HCT116 (cell line): ENCODE results near the gene TRIOBP. TPM values are rescaled to one million over a fixed set of nuclear protein-coding genes. Genes with fewer than 3 reads are reported as not detected.

Experiments
- ATAC-seq: fragments of 200-7000 bp; cut with Tn5 transposase; 2 replicates; pipeline ENCODE4 v1.9.1; 2020; ENCODE audit warnings: mild to moderate bottlenecking, moderate library complexity
- BruUV-seq: library from RNA; stranded (reverse); fragments of 400-500 nt; replicated peaks from 2 replicates; lab custom pipeline; 2021; lab: Mats Ljungman, UMichigan
- CTCF ChIA-PET: fragments of 300-600 bp; sonication (Branson Sonifier 250); formaldehyde crosslinking; loops from one replicate; lab custom pipeline; 2021; ENCODE audit warnings: antibody characterized with exemption; lab: Charles Lee
- POLR2A ChIA-PET: fragments of 300-600, 350-600 bp; sonication (Branson Sonifier 250); formaldehyde crosslinking; loops from one replicate; lab custom pipeline; 2021; ENCODE audit warnings: antibody characterized with exemption; lab: Charles Lee
- RAD21 ChIA-PET, 2 experiments: fragments of 300-600 bp; sonication (Branson Sonifier 250); formaldehyde crosslinking; loops; one replicate each; lab custom pipeline; 2023; ENCODE audit warnings: low total read pairs in 2 of 2; ENCODE audit not compliant: uncharacterized antibody in 2 of 2, unreplicated experiment in 2 of 2, low non-redundant PET in 1 of 2; lab: Charles Lee
- DNase-seq: peaks from one replicate; pipeline ENCODE4 v3.0.0-alpha.2; 2010; ENCODE audit warnings: low read depth, low spot score
- H2AFZ ChIP-seq: fragments of 200-600 bp; shearing (Covaris generic), sonication (generic); 2 replicates; pipeline ENCODE4 v1.6.1; 2017; ENCODE audit warnings: low read depth, mixed run types, mixed read lengths, antibody characterized with exemption, low read length; ENCODE audit not compliant: poor library complexity, severe bottlenecking
- H3K27ac ChIP-seq: 2 replicates; pipeline ENCODE4 v1.5.1; 2012; ENCODE audit warnings: low read depth, low read length
- H3K27me3 ChIP-seq: fragments of 200-600 bp; sonication (generic); 2 replicates; pipeline ENCODE4 v1.6.1; 2016; ENCODE audit warnings: mixed run types, low read length, mixed read lengths; ENCODE audit not compliant: insufficient read depth
- H3K36me3 ChIP-seq, 2 experiments: fragments of 200-500 bp in 1 of 2; fragments of 200-600 bp in 1 of 2; sonication (Bioruptor generic) in 1 of 2; sonication (generic) in 1 of 2; 2 replicates each; pipeline versions ENCODE4 v1.5.1 to v1.6.1; 2014 to 2016; ENCODE audit warnings: low read length in 2 of 2, inconsistent platforms in 1 of 2, mixed read lengths in 1 of 2, mixed run types in 1 of 2; ENCODE audit not compliant: insufficient read depth in 2 of 2, control insufficient read depth in 1 of 2
- H3K4me1 ChIP-seq, 2 experiments: fragments of 200-600 bp in 1 of 2; sonication (generic) in 1 of 2; 2 replicates each; pipeline versions ENCODE4 v1.5.1 to v1.6.1; 2012 to 2017; ENCODE audit warnings: low read length in 2 of 2, inconsistent platforms in 1 of 2, mild to moderate bottlenecking in 1 of 2, mixed read lengths in 1 of 2, mixed run types in 1 of 2, moderate library complexity in 1 of 2; ENCODE audit not compliant: insufficient read depth in 2 of 2, control insufficient read depth in 1 of 2
- H3K4me2 ChIP-seq: fragments of 200-600 bp; sonication (generic); 2 replicates; pipeline ENCODE4 v1.6.1; 2017; ENCODE audit warnings: mixed run types, low read length, mixed read lengths
- H3K4me3 ChIP-seq, 2 experiments: fragments of 200-600 bp in 1 of 2; sonication (generic) in 1 of 2; replicated peaks in 1 of 2; 2 replicates each; pipeline ENCODE4 v1.5.1; 2011 to 2016; ENCODE audit warnings: low read length in 2 of 2, control low read depth in 1 of 2, low read depth in 1 of 2, mild to moderate bottlenecking in 1 of 2, mixed read lengths in 1 of 2, mixed run types in 1 of 2
- H3K79me2 ChIP-seq: fragments of 200-600 bp; sonication (generic); 2 replicates; pipeline ENCODE4 v1.6.1; 2017; ENCODE audit warnings: mild to moderate bottlenecking, mixed run types, low read length, moderate library complexity, mixed read lengths; ENCODE audit not compliant: insufficient read depth
- H3K9ac ChIP-seq: fragments of 200-600 bp; sonication (generic); 2 replicates; pipeline ENCODE4 v1.6.1; 2016; ENCODE audit warnings: low read length, mixed read lengths
- H3K9me2 ChIP-seq: fragments of 200-600 bp; sonication (generic), shearing (Covaris generic); 2 replicates; pipeline ENCODE4 v1.6.1; 2017; ENCODE audit warnings: mixed run types, mild to moderate bottlenecking, moderate library complexity; ENCODE audit not compliant: insufficient read depth
- H3K9me3 ChIP-seq, 2 experiments: fragments of 200-500 bp in 1 of 2; fragments of 200-600 bp in 1 of 2; sonication (Bioruptor generic) in 1 of 2; sonication (generic) in 1 of 2; 2 replicates each; pipeline ENCODE4 v1.6.1; 2014 to 2017; ENCODE audit warnings: low read length in 2 of 2, mixed read lengths in 2 of 2, inconsistent platforms in 1 of 2, low read depth in 1 of 2, mild to moderate bottlenecking in 1 of 2, mixed run types in 1 of 2, moderate library complexity in 1 of 2; ENCODE audit not compliant: control insufficient read depth in 1 of 2, insufficient read depth in 1 of 2
- H4K20me1 ChIP-seq: fragments of 200-600 bp; sonication (generic), shearing (Covaris generic); 2 replicates; pipeline ENCODE4 v1.6.1; 2017; ENCODE audit warnings: mixed run types, mild to moderate bottlenecking, moderate library complexity; ENCODE audit not compliant: insufficient read depth
- CEBPB ChIP-seq: IDR thresholded peaks from 2 replicates; pipeline ENCODE4 v1.6.1; 2012; ENCODE audit warnings: low read depth
- EGR1 ChIP-seq: IDR thresholded peaks from 2 replicates; pipeline ENCODE4 v1.6.1; 2012; ENCODE audit warnings: low read depth
- EZH2phosphoT487 ChIP-seq: fragments of 200-600 bp; IDR thresholded peaks from 2 replicates; pipeline ENCODE4 v1.6.1; 2018; ENCODE audit warnings: antibody characterized with exemption, borderline replicate concordance
- MAX ChIP-seq: IDR thresholded peaks from 2 replicates; pipeline ENCODE4 v1.6.1; 2012
- TCF7L2 ChIP-seq: IDR thresholded peaks from 2 replicates; pipeline ENCODE4 v1.7.0; 2011; ENCODE audit warnings: borderline replicate concordance, inconsistent platforms; ENCODE audit not compliant: insufficient read depth, insufficient read length; ENCODE audit errors: extremely low read depth
- YY1 ChIP-seq: IDR thresholded peaks from 2 replicates; pipeline ENCODE4 v1.6.1; 2011; ENCODE audit warnings: low read length, low read depth, moderate library complexity, mild to moderate bottlenecking; ENCODE audit not compliant: insufficient replicate concordance; ENCODE audit errors: extremely low read depth
- ZNF274 ChIP-seq: fragments of 200-500 bp; sonication (Bioruptor generic); IDR thresholded peaks from 2 replicates; pipeline ENCODE4 v1.6.1; 2014; ENCODE audit warnings: mild to moderate bottlenecking, low read depth, low read length, inconsistent platforms
- intact Hi-C: fragments of 100-400 bp; cut with micrococcal nuclease; formaldehyde crosslinking; loops from 2 replicates; pipeline ENCODE4 v1.10.0; 2022
- total RNA-seq: library from RNA; stranded (reverse); gene quantifications from one replicate; pipeline ENCODE4 v1.2.1, GENCODE V29; 2021; ENCODE audit not compliant: unreplicated experiment

Gene TRIOBP
- total RNA-seq, 1 experiment from 2014 or later, result 244 TPM

- CTCF ChIA-PET, result interaction anchor here (0.8 to 1.6 kb wide), 3 partner anchors 8 to 89 kb away, joined by 3 to 4 read pairs (median 3); no protein-coding TSS in a partner anchor
- Histone ChIP-seq H3K27ac (no peak overlapping the region), H4K20me1 (no peaks in the 10 kb centered on the region), H3K79me2 (no peaks in the 10 kb centered on the region), H3K4me3 (no peak overlapping the region), H3K27me3 (no peaks in the 10 kb centered on the region), H3K4me2 (no peak overlapping the region), H2AFZ (no peak overlapping the region), H3K9ac (no peak overlapping the region), H3K9me3 (no peaks in the 10 kb centered on the region), H3K4me1 (peaks cover 26 to 43% of the 10 kb centered on the region in 2 experiments), H3K9me2 (no peaks in the 10 kb centered on the region), H3K36me3 (no peaks in the 10 kb centered on the region)
- intact Hi-C loops, result no loop called here
- no TSS peak for BruUV-seq
- RAD21 ChIA-PET, result no interaction called here
- POLR2A ChIA-PET, result no interaction called here
- TF ChIP-seq CEBPB, result no peak
- no peak for TF ChIP-seq EZH2phosphoT487
- no peak for TF ChIP-seq YY1
- no peak for TF ChIP-seq EGR1
- no peak for TF ChIP-seq MAX
- no peak for TF ChIP-seq TCF7L2
- no peak for TF ChIP-seq ZNF274
- ATAC-seq (no peak), DNase-seq (no peak)
Measured at GRCh38 chr22:37732699-37733607, 36.1 kb downstream of the TRIOBP start.
